HCT116 (cell line): ENCODE data around the gene SLC24A3. TPM values are rescaled to one million over a fixed set of nuclear protein-coding genes. Genes with fewer than 3 reads are reported as not detected.

ENCODE experiments used
- ATAC-seq: fragments of 200-7000 bp; cut with Tn5 transposase; 2 replicates; pipeline ENCODE4 v1.9.1; 2020; ENCODE audit warnings: mild to moderate bottlenecking, moderate library complexity
- BruUV-seq: library from RNA; stranded (reverse); fragments of 400-500 nt; replicated peaks from 2 replicates; lab custom pipeline; 2021; lab: Mats Ljungman, UMichigan
- CTCF ChIA-PET: fragments of 300-600 bp; sonication (Branson Sonifier 250); formaldehyde crosslinking; loops from one replicate; lab custom pipeline; 2021; ENCODE audit warnings: antibody characterized with exemption; lab: Charles Lee
- POLR2A ChIA-PET: fragments of 300-600, 350-600 bp; sonication (Branson Sonifier 250); formaldehyde crosslinking; loops from one replicate; lab custom pipeline; 2021; ENCODE audit warnings: antibody characterized with exemption; lab: Charles Lee
- RAD21 ChIA-PET, 2 experiments: fragments of 300-600 bp; sonication (Branson Sonifier 250); formaldehyde crosslinking; loops; one replicate each; lab custom pipeline; 2023; ENCODE audit warnings: low total read pairs in 2 of 2; ENCODE audit not compliant: uncharacterized antibody in 2 of 2, unreplicated experiment in 2 of 2, low non-redundant PET in 1 of 2; lab: Charles Lee
- DNase-seq: peaks from one replicate; pipeline ENCODE4 v3.0.0-alpha.2; 2010; ENCODE audit warnings: low read depth, low spot score
- H2AFZ ChIP-seq: fragments of 200-600 bp; shearing (Covaris generic), sonication (generic); 2 replicates; pipeline ENCODE4 v1.6.1; 2017; ENCODE audit warnings: low read depth, mixed run types, mixed read lengths, antibody characterized with exemption, low read length; ENCODE audit not compliant: poor library complexity, severe bottlenecking
- H3K27ac ChIP-seq: 2 replicates; pipeline ENCODE4 v1.5.1; 2012; ENCODE audit warnings: low read depth, low read length
- H3K27me3 ChIP-seq: fragments of 200-600 bp; sonication (generic); 2 replicates; pipeline ENCODE4 v1.6.1; 2016; ENCODE audit warnings: mixed run types, low read length, mixed read lengths; ENCODE audit not compliant: insufficient read depth
- H3K36me3 ChIP-seq, 2 experiments: fragments of 200-500 bp in 1 of 2; fragments of 200-600 bp in 1 of 2; sonication (Bioruptor generic) in 1 of 2; sonication (generic) in 1 of 2; 2 replicates each; pipeline versions ENCODE4 v1.5.1 to v1.6.1; 2014 to 2016; ENCODE audit warnings: low read length in 2 of 2, inconsistent platforms in 1 of 2, mixed read lengths in 1 of 2, mixed run types in 1 of 2; ENCODE audit not compliant: insufficient read depth in 2 of 2, control insufficient read depth in 1 of 2
- H3K4me1 ChIP-seq, 2 experiments: fragments of 200-600 bp in 1 of 2; sonication (generic) in 1 of 2; 2 replicates each; pipeline versions ENCODE4 v1.5.1 to v1.6.1; 2012 to 2017; ENCODE audit warnings: low read length in 2 of 2, inconsistent platforms in 1 of 2, mild to moderate bottlenecking in 1 of 2, mixed read lengths in 1 of 2, mixed run types in 1 of 2, moderate library complexity in 1 of 2; ENCODE audit not compliant: insufficient read depth in 2 of 2, control insufficient read depth in 1 of 2
- H3K4me2 ChIP-seq: fragments of 200-600 bp; sonication (generic); 2 replicates; pipeline ENCODE4 v1.6.1; 2017; ENCODE audit warnings: mixed run types, low read length, mixed read lengths
- H3K4me3 ChIP-seq, 2 experiments: fragments of 200-600 bp in 1 of 2; sonication (generic) in 1 of 2; replicated peaks in 1 of 2; 2 replicates each; pipeline ENCODE4 v1.5.1; 2011 to 2016; ENCODE audit warnings: low read length in 2 of 2, control low read depth in 1 of 2, low read depth in 1 of 2, mild to moderate bottlenecking in 1 of 2, mixed read lengths in 1 of 2, mixed run types in 1 of 2
- H3K79me2 ChIP-seq: fragments of 200-600 bp; sonication (generic); 2 replicates; pipeline ENCODE4 v1.6.1; 2017; ENCODE audit warnings: mild to moderate bottlenecking, mixed run types, low read length, moderate library complexity, mixed read lengths; ENCODE audit not compliant: insufficient read depth
- H3K9ac ChIP-seq: fragments of 200-600 bp; sonication (generic); 2 replicates; pipeline ENCODE4 v1.6.1; 2016; ENCODE audit warnings: low read length, mixed read lengths
- H3K9me2 ChIP-seq: fragments of 200-600 bp; sonication (generic), shearing (Covaris generic); 2 replicates; pipeline ENCODE4 v1.6.1; 2017; ENCODE audit warnings: mixed run types, mild to moderate bottlenecking, moderate library complexity; ENCODE audit not compliant: insufficient read depth
- H3K9me3 ChIP-seq, 2 experiments: fragments of 200-500 bp in 1 of 2; fragments of 200-600 bp in 1 of 2; sonication (Bioruptor generic) in 1 of 2; sonication (generic) in 1 of 2; 2 replicates each; pipeline ENCODE4 v1.6.1; 2014 to 2017; ENCODE audit warnings: low read length in 2 of 2, mixed read lengths in 2 of 2, inconsistent platforms in 1 of 2, low read depth in 1 of 2, mild to moderate bottlenecking in 1 of 2, mixed run types in 1 of 2, moderate library complexity in 1 of 2; ENCODE audit not compliant: control insufficient read depth in 1 of 2, insufficient read depth in 1 of 2
- H4K20me1 ChIP-seq: fragments of 200-600 bp; sonication (generic), shearing (Covaris generic); 2 replicates; pipeline ENCODE4 v1.6.1; 2017; ENCODE audit warnings: mixed run types, mild to moderate bottlenecking, moderate library complexity; ENCODE audit not compliant: insufficient read depth
- CEBPB ChIP-seq: IDR thresholded peaks from 2 replicates; pipeline ENCODE4 v1.6.1; 2012; ENCODE audit warnings: low read depth
- EGR1 ChIP-seq: IDR thresholded peaks from 2 replicates; pipeline ENCODE4 v1.6.1; 2012; ENCODE audit warnings: low read depth
- ELF1 ChIP-seq: IDR thresholded peaks from 2 replicates; pipeline ENCODE4 v1.6.1; 2012; ENCODE audit warnings: low read depth, borderline replicate concordance
- EZH2phosphoT487 ChIP-seq: fragments of 200-600 bp; IDR thresholded peaks from 2 replicates; pipeline ENCODE4 v1.6.1; 2018; ENCODE audit warnings: antibody characterized with exemption, borderline replicate concordance
- FOSL1 ChIP-seq: IDR thresholded peaks from 2 replicates; pipeline ENCODE4 v1.6.1; 2012; ENCODE audit warnings: low read depth
- JUND ChIP-seq: IDR thresholded peaks from 2 replicates; pipeline ENCODE4 v1.6.1; 2012
- POLR2A ChIP-seq: IDR thresholded peaks from 2 replicates; pipeline ENCODE4 v1.7.0; 2011; ENCODE audit warnings: borderline replicate concordance; ENCODE audit not compliant: insufficient read depth, insufficient read length; ENCODE audit errors: extremely low read depth
- POLR2AphosphoS5 ChIP-seq: IDR thresholded peaks from 2 replicates; pipeline ENCODE4 v1.6.1; 2011; ENCODE audit warnings: mild to moderate bottlenecking, low read depth, low read length, moderate library complexity
- SIN3A ChIP-seq: IDR thresholded peaks from 2 replicates; pipeline ENCODE4 v1.6.1; 2012; ENCODE audit warnings: low read depth
- SP1 ChIP-seq: IDR thresholded peaks from 2 replicates; pipeline ENCODE4 v1.6.1; 2012; ENCODE audit warnings: low read depth
- SRF ChIP-seq: IDR thresholded peaks from 2 replicates; pipeline ENCODE4 v1.6.1; 2012; ENCODE audit warnings: low read depth
- TCF7L2 ChIP-seq: IDR thresholded peaks from 2 replicates; pipeline ENCODE4 v1.7.0; 2011; ENCODE audit warnings: borderline replicate concordance, inconsistent platforms; ENCODE audit not compliant: insufficient read depth, insufficient read length; ENCODE audit errors: extremely low read depth
- YY1 ChIP-seq: IDR thresholded peaks from 2 replicates; pipeline ENCODE4 v1.6.1; 2011; ENCODE audit warnings: low read length, low read depth, moderate library complexity, mild to moderate bottlenecking; ENCODE audit not compliant: insufficient replicate concordance; ENCODE audit errors: extremely low read depth
- ZFX ChIP-seq: fragments of 450-650 bp; IDR thresholded peaks from 2 replicates; pipeline ENCODE4 v1.6.1; 2017
- ZNF274 ChIP-seq: fragments of 200-500 bp; sonication (Bioruptor generic); IDR thresholded peaks from 2 replicates; pipeline ENCODE4 v1.6.1; 2014; ENCODE audit warnings: mild to moderate bottlenecking, low read depth, low read length, inconsistent platforms
- intact Hi-C: fragments of 100-400 bp; cut with micrococcal nuclease; formaldehyde crosslinking; loops from 2 replicates; pipeline ENCODE4 v1.10.0; 2022
- total RNA-seq: library from RNA; stranded (reverse); gene quantifications from one replicate; pipeline ENCODE4 v1.2.1, GENCODE V29; 2021; ENCODE audit not compliant: unreplicated experiment
- TF ChIP-seq, protein P1 (sequence below): IDR thresholded peaks from 2 replicates; pipeline ENCODE4 v1.6.1; 2012
- TF ChIP-seq, protein P2 (sequence below): IDR thresholded peaks from 2 replicates; pipeline ENCODE4 v1.6.1; 2012
- TF ChIP-seq, protein P3 (sequence below): IDR thresholded peaks from 2 replicates; pipeline ENCODE4 v1.6.1; 2012; ENCODE audit warnings: low read depth

The SLC24A3 gene
- total RNA-seq, 1 experiment from 2014 or later: not detected

DNA sequence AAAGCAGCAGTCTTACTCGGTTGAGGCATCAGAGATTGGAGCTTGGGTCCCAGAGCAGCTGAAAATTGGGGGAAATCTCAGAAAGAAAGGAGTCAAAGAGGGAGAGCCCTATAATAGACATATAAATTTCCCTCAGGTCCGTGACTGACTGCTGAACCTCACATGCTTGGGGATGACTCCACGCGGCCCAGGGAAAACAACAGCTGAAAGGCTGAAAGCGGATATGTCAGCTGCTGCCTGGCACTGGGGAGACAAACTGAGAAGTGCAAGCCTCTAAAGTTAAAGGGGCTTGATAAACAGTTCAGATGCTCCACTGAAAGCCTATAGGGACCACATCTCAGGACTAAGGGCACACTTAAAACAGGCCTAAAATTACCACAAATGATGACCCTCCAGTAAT is 289.7 kb downstream of the SLC24A3 start:
- ChIA-PET CTCF (no interaction called here), POLR2A (no interaction called here), RAD21 (no interaction called here)
- Histone ChIP-seq H3K79me2 (no peaks in the 10 kb centered on the region), H3K27me3 (no peaks in the 10 kb centered on the region), H3K4me2 (no peak overlapping the region), H3K27ac (no peak overlapping the region), H3K36me3 (no peaks in the 10 kb centered on the region), H2AFZ (no peak overlapping the region), H4K20me1 (no peaks in the 10 kb centered on the region), H3K4me3 (no peak overlapping the region), H3K4me1 (no peaks in the 10 kb centered on the region), H3K9me2 (no peaks in the 10 kb centered on the region), H3K9ac (no peak overlapping the region), H3K9me3 (no peaks in the 10 kb centered on the region; a peak in 1 of 4 replicates)
- no TSS peak for BruUV-seq
- intact Hi-C loops: no loop called here
- TF ChIP-seq ZNF274: no peak
- no peak for TF ChIP-seq CEBPB
- no peak for TF ChIP-seq TCF7L2
- TF ChIP-seq, protein P1, sequence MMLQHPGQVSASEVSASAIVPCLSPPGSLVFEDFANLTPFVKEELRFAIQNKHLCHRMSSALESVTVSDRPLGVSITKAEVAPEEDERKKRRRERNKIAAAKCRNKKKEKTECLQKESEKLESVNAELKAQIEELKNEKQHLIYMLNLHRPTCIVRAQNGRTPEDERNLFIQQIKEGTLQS: no peak
- TF ChIP-seq ELF1: no peak
- TF ChIP-seq POLR2AphosphoS5: no peak
- TF ChIP-seq ZFX: no peak
- TF ChIP-seq, protein P2, sequence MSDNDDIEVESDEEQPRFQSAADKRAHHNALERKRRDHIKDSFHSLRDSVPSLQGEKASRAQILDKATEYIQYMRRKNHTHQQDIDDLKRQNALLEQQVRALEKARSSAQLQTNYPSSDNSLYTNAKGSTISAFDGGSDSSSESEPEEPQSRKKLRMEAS: no peak
- TF ChIP-seq SIN3A: no peak
- no peak for TF ChIP-seq POLR2A
- TF ChIP-seq YY1: no peak
- TF ChIP-seq FOSL1: no peak
- no peak for TF ChIP-seq SP1
- TF ChIP-seq, protein P3, sequence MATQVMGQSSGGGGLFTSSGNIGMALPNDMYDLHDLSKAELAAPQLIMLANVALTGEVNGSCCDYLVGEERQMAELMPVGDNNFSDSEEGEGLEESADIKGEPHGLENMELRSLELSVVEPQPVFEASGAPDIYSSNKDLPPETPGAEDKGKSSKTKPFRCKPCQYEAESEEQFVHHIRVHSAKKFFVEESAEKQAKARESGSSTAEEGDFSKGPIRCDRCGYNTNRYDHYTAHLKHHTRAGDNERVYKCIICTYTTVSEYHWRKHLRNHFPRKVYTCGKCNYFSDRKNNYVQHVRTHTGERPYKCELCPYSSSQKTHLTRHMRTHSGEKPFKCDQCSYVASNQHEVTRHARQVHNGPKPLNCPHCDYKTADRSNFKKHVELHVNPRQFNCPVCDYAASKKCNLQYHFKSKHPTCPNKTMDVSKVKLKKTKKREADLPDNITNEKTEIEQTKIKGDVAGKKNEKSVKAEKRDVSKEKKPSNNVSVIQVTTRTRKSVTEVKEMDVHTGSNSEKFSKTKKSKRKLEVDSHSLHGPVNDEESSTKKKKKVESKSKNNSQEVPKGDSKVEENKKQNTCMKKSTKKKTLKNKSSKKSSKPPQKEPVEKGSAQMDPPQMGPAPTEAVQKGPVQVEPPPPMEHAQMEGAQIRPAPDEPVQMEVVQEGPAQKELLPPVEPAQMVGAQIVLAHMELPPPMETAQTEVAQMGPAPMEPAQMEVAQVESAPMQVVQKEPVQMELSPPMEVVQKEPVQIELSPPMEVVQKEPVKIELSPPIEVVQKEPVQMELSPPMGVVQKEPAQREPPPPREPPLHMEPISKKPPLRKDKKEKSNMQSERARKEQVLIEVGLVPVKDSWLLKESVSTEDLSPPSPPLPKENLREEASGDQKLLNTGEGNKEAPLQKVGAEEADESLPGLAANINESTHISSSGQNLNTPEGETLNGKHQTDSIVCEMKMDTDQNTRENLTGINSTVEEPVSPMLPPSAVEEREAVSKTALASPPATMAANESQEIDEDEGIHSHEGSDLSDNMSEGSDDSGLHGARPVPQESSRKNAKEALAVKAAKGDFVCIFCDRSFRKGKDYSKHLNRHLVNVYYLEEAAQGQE: no peak
- TF ChIP-seq SRF: no peak
- no peak for TF ChIP-seq EGR1
- no peak for TF ChIP-seq EZH2phosphoT487
- TF ChIP-seq JUND: no peak
- ATAC-seq (no peak), DNase-seq (no peak)
